22Rv1 (cell line): ENCODE data around the gene GBF1.
"Not testable (repeated sequence)": the region's sequence is repeated elsewhere in the genome, so short reads cannot be mapped to it uniquely, and the experiment has no call there.

ENCODE experiments used
- H3K27ac ChIP-seq: fragments of 450-650 bp; 2 replicates; pipeline ENCODE4 v1.5.1; 2017
- ZFX ChIP-seq: fragments of 450-650 bp; IDR thresholded peaks from 2 replicates; pipeline ENCODE4 v1.6.1; 2017; ENCODE audit warnings: antibody characterized with exemption, borderline replicate concordance
- TF ChIP-seq, protein P1 (sequence below): fragments of 450-650 bp; IDR thresholded peaks from 2 replicates; pipeline ENCODE4 v1.5.1; 2017; ENCODE audit warnings: mild to moderate bottlenecking

The GBF1 gene

DNA sequence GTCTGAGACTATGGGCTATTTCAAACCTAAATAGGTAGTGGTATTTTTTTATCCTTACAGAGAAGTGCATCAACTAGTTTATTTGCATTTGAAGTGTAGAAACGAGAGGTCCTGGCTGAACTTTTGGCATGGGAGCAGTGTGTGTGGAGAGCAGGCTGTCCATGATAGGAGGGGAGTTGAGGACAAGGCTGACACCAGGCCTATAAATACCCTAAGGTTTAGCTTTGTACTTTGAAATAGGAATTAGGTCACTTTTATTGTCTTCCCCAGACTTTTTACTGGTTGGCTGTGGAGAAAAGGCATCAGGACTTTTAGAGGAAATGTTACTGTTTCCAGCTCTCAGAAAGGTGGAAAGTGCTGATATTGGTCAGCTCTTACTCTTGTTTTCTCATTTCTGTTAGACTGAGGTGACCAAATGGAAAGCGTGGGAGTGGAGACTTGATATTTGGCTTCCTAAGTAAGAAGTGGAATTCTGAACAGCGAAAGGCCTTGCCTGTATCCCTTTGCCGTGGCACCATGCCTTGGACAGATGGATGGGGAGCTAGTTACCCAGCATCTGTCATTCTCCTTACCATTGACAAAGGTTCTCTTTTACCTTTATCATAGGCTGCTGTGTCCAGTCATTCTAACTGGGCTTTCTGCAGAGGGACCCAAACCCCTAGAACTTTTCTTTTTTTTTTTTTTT lies 46.0 kb downstream of the GBF1 start:
- H3K27ac ChIP-seq = no peak overlapping the region
- TF ChIP-seq ZFX = no peak
- TF ChIP-seq, protein P1, sequence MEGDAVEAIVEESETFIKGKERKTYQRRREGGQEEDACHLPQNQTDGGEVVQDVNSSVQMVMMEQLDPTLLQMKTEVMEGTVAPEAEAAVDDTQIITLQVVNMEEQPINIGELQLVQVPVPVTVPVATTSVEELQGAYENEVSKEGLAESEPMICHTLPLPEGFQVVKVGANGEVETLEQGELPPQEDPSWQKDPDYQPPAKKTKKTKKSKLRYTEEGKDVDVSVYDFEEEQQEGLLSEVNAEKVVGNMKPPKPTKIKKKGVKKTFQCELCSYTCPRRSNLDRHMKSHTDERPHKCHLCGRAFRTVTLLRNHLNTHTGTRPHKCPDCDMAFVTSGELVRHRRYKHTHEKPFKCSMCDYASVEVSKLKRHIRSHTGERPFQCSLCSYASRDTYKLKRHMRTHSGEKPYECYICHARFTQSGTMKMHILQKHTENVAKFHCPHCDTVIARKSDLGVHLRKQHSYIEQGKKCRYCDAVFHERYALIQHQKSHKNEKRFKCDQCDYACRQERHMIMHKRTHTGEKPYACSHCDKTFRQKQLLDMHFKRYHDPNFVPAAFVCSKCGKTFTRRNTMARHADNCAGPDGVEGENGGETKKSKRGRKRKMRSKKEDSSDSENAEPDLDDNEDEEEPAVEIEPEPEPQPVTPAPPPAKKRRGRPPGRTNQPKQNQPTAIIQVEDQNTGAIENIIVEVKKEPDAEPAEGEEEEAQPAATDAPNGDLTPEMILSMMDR = no peak

DNA sequence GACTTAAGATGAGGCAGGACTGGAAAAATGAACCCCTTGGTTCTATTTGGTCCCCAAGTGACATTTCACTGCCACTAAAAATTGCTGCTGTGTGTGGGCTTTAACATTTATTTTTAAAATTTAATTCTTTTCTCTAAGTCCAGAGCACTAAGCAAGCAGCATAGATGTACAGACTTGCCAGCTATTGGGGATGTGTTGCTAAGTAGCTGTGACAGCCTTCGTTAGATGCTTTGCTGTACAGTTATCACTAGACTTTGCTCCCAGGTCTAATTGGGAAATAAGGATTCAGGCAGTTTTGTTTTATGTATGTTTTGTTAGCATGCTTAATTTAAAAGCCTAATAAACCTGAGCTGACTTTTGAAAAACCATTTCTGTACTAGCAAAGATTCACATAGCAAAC lies 51.8 kb downstream of the GBF1 start:
- H3K27ac ChIP-seq = no peak overlapping the region
- TF ChIP-seq, protein P1 = no peak
- TF ChIP-seq ZFX = no peak

DNA sequence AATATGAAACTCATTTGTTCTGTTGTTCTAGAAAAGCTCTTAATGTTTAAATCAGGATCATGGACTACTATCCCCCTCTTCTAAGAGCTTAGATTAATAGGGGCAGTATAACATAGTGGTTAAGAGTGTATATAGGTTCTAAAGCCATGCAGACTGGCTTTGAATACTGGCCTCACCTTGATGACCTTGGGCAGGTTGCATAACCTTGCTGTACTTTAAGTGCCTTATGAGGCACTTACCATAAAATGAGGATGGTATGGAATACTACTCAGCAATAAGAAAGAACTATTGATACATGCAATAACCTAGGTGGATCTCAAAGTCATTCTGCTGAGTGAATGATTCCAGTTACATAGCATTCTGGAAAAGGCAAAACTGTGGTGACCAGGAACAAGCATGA lies 53.6 kb downstream of the GBF1 start:
- no peak for TF ChIP-seq ZFX
- TF ChIP-seq, protein P1 = no peak
- H3K27ac ChIP-seq = no peak overlapping the region

DNA sequence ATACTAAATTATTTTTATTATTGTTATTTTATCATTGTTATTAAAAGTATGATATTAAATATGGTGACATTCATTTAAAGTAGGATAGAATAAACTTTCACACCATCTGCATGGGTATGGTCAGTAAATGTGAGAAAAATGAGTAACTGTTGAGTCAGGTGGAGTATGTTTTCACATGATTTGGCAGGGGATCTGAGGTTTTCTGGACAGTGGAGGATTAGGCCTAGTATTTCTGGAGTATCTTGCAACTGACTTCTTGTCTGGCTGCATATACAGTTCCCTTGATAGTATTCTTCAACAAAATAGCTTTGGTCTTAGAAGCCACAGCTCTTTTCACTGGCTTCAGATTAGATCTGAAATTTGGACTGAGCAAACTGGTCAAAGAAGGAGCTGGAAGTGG lies 54.5 kb downstream of the GBF1 start:
- TF ChIP-seq ZFX = no peak
- TF ChIP-seq, protein P1 = no peak
- H3K27ac ChIP-seq = no peak overlapping the region

DNA sequence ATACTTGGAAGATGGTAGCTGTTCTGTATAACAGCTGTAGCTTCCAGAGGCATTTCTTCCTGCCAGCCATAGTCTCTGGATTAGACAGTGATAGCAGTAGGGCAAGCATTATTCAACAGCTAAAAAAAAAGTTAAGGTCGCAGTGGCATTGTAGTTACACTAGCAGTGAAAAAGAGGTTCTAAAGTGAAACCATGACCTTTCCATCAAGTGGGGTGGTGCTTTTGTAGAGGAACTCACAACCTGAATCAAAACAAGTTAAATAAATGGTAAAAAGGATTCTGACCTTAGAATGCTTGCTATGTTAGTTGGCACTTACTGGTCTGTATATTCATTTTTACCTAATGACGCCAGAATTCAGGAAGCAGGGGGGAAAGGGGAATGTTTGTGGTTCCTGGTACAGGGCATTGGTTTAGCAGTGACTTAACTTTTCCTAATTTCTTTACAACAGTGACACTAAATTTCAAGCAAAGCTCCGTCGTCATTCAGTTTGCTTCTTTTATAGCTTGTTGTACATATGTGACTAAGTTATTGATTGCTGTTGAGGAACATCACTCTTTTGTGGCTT lies 55.0 kb downstream of the GBF1 start:
- no peak overlapping the region for H3K27ac ChIP-seq
- TF ChIP-seq ZFX = no peak
- TF ChIP-seq, protein P1 = no peak

DNA sequence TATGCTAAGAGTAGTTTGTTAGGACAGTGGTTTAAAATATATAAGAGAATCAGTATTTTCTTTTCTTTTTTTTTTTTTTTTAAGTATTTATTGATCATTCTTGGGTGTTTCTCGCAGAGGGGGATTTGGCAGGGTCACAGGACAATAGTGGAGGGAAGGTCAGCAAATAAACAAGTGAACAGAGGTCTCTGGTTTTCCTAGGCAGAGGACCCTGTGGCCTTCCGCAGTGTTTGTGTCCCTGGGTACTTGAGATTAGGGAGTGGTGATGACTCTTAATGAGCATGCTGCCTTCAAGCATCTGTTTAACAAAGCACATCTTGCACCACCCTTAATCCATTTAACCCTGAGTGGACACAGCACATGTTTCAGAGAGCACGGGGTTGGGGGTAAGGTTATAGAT lies 55.6 kb downstream of the GBF1 start:
- H3K27ac ChIP-seq = not testable (repeated sequence)

DNA sequence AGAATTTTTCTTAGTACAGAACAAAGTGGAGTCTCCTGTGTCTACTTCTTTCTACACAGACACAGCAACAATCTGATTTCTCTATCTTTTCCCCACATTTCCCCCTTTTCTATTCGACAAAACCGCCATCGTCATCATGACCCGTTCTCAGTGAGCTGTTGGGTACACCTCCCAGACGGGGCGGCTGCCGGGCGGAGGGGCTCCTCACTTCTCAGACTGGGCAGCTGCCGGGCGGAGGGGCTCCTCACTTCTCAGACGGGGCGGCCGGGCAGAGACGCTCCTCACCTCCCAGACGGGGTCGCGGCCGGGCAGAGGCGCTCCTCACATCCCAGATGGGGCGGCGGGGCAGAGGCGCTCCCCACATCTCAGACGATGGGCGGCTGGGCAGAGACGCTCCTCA lies 56.0 kb downstream of the GBF1 start:
- H3K27ac ChIP-seq = not testable (repeated sequence)

DNA sequence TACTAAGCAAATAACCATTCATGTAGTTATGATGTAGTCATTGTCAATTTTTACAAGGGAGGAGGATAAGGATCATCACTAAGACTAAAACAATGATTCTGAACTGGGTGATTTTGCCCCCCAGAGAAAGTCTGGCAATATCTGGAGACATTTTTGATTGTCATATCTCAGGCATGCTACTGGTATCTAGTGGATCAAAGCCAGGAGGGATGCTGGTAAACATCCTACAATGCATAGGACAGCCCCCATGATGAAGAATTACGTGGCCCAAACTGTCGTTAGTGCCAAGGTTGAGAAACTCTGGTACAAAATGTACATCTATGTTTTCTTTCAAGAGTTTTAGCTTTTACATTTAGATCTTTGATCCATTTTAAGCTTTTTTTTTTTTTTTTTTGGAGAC lies 57.3 kb downstream of the GBF1 start:
- TF ChIP-seq, protein P1 = no peak
- no peak for TF ChIP-seq ZFX
- H3K27ac ChIP-seq = no peak overlapping the region
